SHP77 treated with DMSO at 0.1 percent for 48 hours (cell line): ENCODE data around the gene CBR1.

Source experiments
- DNase-seq: peaks from one replicate; lab custom pipeline; 2025; lab: John Stamatoyannopoulos, UW

The CBR1 gene

DNA sequence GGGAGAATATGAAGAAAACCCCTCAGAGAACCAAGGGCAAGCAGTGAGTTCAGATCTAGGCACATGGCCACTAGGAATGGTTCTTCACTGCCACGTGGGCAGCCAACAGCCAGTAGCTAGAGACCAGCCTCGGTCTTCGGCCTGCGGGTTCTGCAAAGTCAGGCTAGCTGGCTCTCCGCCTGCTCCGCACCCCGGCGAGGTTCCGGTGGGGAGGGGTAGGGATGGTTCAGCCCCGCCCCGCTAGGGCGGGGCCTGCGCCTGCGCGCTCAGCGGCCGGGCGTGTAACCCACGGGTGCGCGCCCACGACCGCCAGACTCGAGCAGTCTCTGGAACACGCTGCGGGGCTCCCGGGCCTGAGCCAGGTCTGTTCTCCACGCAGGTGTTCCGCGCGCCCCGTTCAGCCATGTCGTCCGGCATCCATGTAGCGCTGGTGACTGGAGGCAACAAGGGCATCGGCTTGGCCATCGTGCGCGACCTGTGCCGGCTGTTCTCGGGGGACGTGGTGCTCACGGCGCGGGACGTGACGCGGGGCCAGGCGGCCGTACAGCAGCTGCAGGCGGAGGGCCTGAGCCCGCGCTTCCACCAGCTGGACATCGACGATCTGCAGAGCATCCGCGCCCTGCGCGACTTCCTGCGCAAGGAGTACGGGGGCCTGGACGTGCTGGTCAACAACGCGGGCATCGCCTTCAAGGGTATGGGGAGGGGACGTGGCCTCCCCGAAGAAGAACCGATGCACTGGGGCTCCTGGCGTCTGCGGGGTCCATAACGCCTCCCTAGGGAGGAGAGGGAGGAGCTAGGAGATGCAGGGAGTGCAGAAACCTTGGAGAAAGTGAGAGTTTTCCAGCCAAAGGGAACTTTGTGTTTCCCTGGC, at the start of gene CBR1:
CBR1 (plus strand) TSS at position 312 of the 871 bp plus-strand sequence; CDS start at position 404, 92 bp downstream.
- peak; percentile 63 for DNase-seq

DNA sequence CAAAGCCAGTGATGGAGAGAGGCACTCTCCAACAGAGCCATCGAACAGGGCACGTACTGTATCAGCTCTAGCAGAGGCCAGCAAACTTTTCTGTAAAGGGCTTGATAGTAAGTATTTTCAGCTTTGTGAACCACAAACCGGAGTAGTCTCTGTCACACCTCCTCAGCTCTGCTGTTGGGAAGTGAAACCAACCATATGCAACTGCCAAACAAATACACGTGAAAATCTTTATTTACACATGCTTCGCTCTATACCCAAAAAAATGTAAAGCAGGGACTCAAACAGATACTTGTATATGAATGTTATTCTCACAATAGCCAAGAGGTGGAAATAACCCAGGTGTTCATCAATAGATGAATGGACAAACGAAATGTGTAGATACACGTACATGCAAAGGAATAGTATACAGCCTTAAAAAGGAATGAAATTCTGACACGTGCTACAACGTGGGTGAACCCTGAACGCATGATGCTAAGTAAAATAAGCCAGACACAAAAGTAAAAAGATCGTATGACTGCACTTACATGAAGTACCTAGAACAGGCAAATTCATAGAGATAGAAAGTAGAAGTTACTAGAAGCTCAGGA, 48.5 kb upstream of the CBR1 start:
- DNase-seq, result no peak

DNA sequence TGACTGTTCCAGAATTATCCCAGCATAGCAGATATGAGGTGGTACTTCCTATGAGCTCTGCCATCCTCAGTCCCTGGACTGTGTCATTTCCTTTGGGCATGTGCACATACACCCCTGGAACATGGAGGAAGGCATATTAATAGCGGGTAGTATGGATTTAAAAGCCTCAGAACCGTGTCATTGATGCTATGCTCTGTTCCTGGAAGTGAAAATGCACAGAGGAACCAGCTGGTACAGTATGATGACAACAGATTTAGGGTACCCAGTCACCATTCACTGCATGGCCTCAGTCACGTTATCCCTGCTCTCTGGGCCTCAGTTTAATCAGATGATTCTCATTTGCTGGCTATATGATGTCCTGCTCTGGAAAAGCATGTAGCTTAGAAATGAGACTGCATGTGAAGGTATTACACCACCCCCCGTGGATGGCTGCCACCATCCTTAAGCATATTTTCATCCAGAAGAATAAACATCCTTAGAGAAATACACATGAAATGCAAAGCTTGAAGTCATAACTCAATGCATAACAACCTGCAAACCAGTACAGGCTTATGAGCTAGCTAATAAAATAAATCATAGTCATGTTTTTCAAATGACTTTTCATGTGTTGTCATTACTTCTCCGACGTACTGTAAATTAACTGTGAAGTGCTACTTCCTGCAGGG, 47.3 kb upstream of the CBR1 start:
- no peak for DNase-seq

DNA sequence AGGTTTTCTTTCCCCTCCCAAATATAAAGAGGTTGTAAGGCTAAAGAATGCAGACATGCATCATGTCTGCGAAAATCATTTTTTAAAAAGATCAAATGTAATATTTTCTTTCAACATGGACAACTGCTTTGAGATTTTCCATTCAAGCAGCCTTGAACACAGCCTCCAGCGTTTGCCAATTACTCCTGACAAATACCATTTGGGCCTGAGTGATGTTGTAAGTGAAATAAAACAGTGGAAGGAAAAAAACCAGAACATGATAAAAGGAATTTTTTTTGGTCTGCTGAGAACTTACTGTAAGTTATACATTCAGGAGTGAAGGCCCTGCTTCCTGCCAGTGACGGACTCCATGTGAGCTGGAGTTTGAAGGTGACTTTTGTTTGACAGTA, 46.7 kb upstream of the CBR1 start:
- DNase-seq, result no peak

DNA sequence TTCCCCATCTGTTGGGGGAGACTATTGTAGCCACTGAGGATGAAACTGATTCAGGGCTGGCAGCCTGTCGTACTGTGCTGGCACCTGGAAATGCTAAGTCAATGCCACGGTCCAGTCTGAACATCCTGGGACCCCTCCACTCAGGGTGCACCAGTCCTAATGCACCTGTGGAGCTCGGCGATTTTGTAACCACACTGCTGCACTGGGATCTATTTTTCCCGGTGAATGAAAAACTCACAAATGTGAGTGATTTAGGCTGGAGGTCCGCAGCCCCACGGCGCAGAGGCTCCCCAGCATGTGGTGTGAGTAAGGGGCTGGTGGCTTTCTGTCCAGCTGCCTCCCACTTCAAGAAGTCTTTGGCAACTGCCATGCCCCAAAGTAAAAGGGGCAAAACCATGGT, 45.0 kb upstream of the CBR1 start:
- DNase-seq, result no peak

DNA sequence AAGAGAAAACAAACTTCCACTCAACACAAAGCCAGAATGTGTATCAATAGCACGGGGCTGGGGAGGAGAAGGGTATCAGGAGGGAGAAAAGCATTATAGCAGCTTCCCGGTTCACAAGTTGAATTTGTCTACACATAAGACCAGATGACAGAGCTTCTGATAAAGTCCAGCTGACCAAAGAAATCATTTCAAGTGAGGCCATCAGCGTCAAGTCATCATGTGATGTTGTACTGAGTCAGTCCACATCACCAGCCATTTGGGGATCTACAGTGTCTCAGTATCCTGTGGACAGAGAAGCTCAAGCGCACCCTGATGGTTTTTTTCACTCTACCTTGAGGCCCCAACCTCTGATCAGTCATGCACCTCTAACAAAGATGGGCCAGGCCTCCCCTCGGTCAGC, 42.5 kb upstream of the CBR1 start:
- no peak for DNase-seq

DNA sequence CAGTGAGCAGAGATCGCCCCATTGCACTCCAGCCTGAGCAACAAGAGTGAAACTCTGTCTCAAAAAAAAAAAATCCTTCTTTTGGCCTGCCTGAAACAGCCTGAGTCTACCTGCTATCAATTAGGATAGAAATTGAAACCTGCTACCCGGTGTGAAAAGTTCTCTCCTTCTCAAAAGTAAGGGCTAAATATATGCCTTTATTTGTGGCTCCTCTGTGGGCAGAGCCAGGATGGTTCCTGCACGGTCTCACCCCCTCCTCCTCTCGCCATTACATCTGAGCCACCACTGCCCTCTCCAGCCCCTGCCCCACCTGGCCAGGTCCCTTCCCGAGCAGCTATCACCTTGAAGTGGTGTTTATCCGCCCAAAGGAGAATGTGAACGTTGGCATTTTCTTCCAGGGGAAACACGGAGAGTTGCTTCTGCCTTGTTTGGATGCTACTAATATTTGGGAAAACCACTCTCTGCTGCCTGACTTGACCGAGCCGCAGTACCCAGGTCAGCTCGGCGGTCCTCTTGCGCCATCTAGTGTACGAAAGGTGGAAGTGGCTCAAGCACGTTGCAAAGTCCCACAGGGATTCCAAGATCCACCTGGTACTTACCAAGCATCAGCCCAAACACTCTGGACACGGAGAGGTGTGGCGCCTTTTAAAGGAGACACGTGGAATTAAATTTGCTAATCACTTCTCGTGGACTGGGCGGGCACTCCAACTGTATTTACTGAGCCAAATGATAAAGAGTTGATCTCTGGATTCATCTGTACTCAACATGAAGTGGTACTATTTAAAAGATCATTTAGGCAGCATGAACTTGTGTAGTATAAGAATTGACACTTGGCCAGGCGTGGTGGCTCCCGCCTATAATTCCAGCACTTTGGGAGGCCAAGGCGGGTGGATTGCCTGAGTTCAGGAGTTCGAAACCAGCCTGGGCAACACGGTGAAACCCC, 41.4 kb upstream of the CBR1 start:
- peak; percentile 49 for DNase-seq

DNA sequence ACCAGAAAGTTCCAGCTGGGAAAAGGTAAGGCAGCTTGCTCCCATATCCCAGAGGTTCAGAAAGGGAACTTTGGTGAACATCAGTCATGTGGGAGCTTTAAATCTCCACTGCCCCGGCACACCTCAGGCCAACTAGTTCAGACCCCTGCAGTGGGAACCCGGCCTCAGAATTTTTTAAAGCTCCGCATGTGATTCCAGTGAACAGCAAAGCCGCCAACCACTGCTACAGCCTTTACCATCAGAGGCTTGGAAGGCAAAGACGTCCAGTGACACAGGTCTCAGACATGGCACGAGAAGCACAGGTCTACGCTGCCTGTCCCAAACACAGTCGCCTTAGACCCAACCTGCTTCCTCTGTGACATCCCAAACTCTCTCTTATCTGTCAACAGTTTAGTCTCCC, 40.5 kb upstream of the CBR1 start:
- DNase-seq, result no peak

DNA sequence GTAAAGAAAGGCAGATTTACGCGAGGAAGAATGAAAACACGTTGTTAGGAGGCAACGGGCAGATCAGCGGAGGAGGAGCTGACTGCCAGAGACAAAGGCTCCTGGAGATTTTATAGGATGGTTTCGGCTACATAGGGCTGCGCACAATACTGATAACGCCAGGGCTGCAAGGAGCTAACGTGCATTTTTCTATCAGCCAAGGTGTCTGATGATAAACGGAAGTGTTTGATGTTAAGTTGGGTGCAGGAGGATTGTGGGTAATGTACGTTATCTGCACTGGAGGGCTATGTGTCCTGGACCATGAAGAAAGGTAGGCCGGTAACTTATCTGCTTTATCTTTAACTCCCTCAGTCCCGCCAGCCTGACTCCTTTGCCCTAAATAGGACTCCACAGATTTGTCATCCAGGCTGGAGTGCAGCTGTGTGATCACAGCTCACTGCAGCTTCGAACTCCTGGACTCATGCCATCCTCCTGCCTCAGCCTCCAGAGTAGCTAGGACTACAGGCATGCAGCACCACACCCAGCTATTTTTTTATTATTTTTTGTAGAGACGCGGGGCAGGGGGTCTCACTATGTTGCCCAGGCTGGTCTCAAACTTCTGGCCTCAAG, 39.1 kb upstream of the CBR1 start:
- no peak for DNase-seq

DNA sequence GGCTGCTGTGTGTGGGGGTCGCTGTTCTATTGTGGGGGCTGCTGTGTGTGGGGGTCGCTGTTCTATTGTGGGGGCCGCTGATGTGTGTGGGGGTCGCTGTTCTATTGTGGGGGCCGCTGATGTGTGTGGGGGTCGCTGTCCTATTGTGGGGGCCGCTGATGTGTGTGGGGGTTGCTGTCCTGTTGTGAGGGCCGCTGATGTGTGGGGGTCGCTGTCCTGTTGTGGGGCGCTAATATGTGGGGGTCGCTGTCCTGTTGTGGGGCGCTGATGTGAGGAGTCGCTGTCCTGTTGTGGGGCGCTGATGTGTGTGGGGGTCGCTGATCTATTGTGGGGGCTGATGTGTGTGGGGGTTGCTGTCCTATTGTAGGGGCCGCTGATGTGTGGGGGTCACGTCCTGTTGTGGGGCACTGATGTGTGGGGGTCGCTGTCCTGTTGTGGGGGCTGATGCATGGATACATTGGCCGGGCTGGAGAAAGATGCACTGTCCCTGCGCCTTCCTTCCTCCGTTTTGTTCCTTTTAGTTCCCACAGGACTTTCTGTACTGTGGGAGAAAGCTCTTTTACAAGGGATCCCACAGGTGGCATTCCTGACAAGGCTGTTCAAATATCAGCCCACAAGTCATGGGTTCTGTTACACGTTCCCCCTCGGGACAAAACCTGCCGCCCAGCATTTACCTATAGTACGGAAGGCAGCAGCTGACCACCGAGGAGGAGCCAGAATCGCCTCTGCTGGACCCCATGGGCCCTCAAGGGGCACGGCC, 37.0 kb upstream of the CBR1 start:
- DNase-seq, result no peak

DNA sequence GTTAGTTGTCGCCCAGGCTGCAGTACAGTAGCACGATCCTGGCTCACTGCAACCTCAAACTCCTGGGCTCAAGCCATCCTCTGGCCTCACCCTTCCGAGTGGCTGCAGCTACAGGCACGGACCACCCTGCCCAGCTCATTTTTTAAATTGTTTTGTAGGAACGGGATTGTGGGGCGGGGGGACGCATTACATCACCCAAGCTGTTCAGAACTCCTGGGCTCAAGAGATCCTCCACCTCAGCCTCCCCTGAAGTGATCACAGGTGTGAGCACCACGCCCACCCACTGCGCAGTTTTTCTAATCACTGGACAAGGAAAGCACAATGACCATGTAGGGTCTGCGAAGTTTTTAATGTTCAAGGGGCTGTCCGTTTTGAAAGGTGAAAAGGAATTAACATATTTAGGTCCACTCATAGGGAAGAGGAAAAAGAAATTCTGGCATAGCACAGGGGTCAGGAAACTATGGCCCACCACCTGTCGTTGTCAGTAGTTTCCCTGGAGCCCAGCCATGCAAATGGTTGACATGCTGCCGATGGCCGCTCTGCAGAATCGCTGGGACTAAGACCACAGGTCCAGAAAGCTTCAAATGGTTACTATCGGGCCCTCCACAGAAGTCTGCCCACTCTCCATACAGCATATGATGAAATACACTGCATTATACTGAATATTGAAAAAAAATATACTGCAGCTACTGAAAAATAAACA, 35.5 kb upstream of the CBR1 start:
- DNase-seq, result no peak

DNA sequence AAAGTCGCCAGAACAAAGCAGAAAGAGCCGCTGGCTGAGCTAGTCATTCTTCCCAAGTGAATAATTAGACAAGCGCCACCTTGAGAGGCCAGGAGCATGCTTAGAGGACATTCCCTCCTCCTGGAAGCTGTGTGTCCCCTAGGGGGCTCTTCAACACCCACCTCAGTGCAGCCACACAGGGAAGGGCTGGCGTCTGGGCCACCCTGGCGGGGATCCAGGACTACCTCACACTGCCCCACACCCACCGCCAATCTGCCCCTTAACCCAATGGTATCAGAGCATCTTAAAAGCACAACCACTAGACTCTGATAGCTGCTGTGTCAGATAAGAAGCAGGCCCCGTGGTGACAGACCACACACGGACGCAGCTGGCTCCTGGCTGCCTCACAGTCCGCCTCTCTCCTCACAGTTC, 34.4 kb upstream of the CBR1 start:
- DNase-seq, result no peak

DNA sequence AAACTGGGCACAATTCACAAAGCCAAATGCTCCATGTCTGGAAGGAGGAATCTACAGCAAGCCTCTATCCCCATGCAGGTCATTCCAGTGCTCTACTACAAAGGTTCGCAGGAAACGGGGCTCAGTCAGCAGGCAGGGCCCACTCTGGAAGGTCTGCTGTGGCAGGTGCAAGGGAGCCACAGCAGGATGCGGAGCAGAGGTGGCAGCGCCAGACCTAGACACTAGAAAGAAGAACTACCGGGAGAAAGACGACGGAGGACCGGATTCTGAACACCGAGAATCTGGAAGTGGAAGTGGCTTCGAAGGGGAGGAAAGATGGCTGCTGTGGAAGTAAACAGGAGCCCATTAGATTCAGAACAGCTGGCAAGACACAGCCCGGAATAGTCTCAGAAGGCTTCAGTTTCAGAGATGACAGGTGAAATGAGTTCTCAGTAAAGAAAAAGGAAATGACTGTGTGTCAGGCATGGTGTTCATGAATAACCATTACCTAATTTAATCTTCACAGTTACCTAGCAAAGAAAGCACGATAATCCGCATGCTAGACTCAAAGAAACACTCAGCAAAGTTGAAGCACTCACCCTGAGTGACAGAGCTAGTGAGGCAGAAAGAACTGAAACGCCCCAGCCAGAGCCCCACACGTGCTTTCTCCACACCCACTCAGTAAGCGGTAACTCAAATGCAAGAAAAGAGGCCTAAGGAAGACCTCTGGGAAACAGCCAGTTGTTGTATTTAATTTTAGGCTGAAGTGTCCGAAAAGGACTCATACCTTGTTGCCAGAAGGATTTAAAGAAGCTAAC, 30.9 kb upstream of the CBR1 start:
- no peak for DNase-seq

DNA sequence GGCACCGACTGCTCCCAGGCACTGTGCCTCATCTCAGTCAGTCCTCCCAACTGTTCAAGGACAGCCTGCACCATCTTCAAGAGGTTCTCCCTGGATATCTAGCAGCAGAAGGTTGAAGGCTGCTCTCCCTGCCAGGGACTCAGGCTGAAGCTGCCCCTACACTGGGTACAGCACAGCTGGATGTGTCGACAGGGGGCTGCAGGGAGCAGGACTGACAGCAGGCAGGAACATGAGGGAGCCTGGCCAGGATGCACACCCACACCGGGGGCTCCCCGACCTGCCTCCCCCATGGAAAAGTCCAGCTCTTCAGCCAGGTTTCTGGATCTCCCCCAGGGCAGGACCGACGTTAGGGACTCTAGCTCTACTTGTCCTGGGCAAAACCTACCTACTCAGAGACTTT, 30.0 kb upstream of the CBR1 start:
- DNase-seq, result no peak

DNA sequence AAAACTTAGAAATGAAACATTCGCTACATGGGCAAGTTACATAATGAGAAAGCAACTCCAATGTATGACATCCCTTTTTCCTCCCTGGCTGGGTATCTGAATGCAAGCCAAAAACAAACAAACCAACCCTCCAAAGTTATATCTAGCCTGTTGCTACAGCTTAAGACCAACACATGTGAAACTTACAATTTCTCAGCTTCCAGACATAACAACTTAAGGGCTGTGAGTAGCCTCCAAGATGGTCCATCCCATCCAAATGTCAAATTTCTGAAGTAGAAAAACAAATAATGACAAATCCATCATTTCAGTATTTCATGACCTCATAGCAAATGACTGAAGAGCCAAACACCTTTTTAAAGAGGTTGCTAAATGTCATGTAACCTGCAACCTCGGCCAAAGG, 29.4 kb upstream of the CBR1 start:
- no peak for DNase-seq

DNA sequence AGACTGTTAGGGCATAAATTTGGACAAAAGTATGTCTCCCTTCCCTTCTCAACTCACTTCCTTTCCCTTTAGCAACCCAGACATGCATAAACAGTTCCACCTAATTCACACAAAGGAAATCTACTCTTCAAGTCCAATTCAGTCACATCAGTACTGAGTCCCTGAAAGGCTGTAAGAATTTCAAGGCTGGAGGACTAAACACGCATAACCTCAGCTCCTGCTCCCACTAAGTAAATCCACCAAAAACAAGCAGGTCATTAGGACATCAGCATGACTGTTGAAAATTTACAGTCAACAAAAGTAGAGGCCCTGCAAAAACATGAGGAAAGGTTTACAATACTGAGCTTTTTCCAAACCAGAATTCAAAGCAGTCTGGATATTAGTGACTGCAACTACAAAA, 27.9 kb upstream of the CBR1 start:
- DNase-seq, result no peak

DNA sequence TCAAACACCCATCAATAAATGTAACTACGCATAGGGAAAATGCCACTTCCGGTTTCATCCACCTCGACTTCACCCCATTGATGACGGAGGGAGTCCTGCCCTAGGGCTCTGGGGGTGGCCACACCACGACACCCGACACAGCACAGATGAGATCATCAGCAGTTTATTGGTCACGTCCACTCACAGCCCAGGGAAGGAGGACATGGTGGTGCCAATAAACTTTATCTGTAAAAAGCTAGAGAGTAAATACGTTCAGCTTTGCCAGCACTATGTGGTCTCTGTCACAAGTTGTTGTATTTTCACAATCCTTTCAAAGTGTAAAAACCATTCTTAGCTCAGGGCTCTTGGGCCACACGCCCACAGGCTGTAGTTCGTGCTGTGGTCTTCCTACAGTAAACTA, 25.8 kb upstream of the CBR1 start:
- no peak for DNase-seq

DNA sequence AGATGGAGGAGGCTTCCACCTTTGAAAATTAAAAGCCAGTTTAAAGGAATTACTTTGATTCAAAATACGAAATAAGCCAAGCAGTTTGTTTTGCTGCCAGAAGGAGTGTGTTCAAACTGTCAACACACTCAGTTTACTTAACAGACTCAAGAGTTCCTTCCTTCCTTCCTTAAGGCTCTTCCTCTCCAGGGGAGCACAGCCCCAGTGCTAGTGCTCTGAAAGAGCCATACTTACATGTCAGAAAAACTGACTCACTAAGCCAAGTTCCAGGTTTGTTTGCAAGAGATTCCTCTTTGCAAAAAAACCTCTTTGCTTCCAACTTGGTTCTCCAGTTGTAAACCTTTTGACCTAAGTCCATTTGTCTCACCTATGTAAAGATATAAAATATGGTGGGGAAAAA, 23.8 kb upstream of the CBR1 start:
- DNase-seq, result no peak

DNA sequence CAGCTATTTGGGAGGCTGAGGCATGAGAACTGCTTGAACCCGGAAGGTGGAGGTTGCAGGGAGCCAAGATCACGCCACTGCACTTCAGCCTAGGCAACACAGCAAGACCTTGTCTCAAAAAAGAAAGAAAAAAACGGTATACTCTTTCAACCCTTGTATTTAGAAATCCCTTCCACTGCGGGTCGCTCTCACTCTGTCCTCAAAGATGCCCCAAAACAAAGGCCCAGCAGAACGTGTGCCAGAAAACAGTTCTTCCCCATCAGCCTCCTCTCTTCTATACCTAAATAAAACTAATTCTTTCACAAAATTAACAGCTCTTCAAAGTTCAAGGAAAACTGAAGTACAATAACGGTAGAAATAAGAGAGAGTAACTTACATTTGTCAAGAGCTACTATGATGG, 22.7 kb upstream of the CBR1 start:
- no peak for DNase-seq
